MM.1S (cell line): Measurements from ENCODE around the gene ZNF747.

Experiments
- CTCF ChIP-seq: fragments of 300-600 bp; sonication (generic); IDR thresholded peaks from 2 replicates; pipeline ENCODE4 v1.5.1; 2016; ENCODE audit warnings: antibody characterized with exemption, low read length, mixed read lengths
- EZH2 ChIP-seq: fragments of 300-600 bp; sonication (generic); optimal IDR thresholded peaks from 2 replicates; pipeline ENCODE3; 2017; ENCODE audit warnings: low read depth, mild to moderate bottlenecking, antibody characterized with exemption, low read length, mixed read lengths
- EZH2phosphoT487 ChIP-seq: fragments of 300-600 bp; sonication (generic); IDR thresholded peaks from 2 replicates; pipeline ENCODE4 v1.6.1; 2018; ENCODE audit warnings: antibody characterized with exemption, low read length

GRCh38 chr16:30488764-30489605, 45.7 kb downstream of the ZNF747 start:
- TF ChIP-seq EZH2 (no peak), EZH2phosphoT487 (no peak), CTCF (no peak)
